ENCODE results near the gene GPR158.

GRCh38 chr10:25328361-25328760, 153.6 kb downstream of the GPR158 start:
- no peak for TF ChIP-seq CTCF (IDR thresholded peaks at IDR 0.05)
- TF ChIP-seq ZFX (IDR thresholded peaks at IDR 0.05; ENCODE audit: borderline replicate concordance), result no peak
